Fibroblast of villous mesenchyme (primary cell): ENCODE data around the gene FGFR3. TPM values are rescaled to one million over a fixed set of nuclear protein-coding genes. Genes with fewer than 3 reads are reported as not detected.
A peak's percentile ranks its signal among the peaks of the same experiment; 100 is the strongest.

Experiments
- DNase-seq: peaks from one replicate; pipeline ENCODE4 v3.0.0-alpha.2; 2010; ENCODE audit warnings: low read depth
- H3K4me3 ChIP-seq: 2 replicates; pipeline ENCODE4 v1.5.1; 2011; ENCODE audit warnings: low read depth, mild to moderate bottlenecking, low read length
- total RNA-seq: library from RNA; depleted of rRNA; stranded (reverse); fragments of >200 nt; gene quantifications from 2 replicates; pipeline ENCODE4 v1.2.3, GENCODE V29; 2012
- TF ChIP-seq, protein P1 (sequence below): IDR thresholded peaks from 2 replicates; pipeline ENCODE4 v1.5.1; 2012; ENCODE audit warnings: low read depth, mild to moderate bottlenecking, low read length; ENCODE audit not compliant: insufficient read depth

Gene FGFR3
- total RNA-seq, 1 donor = 0.86 TPM

DNA sequence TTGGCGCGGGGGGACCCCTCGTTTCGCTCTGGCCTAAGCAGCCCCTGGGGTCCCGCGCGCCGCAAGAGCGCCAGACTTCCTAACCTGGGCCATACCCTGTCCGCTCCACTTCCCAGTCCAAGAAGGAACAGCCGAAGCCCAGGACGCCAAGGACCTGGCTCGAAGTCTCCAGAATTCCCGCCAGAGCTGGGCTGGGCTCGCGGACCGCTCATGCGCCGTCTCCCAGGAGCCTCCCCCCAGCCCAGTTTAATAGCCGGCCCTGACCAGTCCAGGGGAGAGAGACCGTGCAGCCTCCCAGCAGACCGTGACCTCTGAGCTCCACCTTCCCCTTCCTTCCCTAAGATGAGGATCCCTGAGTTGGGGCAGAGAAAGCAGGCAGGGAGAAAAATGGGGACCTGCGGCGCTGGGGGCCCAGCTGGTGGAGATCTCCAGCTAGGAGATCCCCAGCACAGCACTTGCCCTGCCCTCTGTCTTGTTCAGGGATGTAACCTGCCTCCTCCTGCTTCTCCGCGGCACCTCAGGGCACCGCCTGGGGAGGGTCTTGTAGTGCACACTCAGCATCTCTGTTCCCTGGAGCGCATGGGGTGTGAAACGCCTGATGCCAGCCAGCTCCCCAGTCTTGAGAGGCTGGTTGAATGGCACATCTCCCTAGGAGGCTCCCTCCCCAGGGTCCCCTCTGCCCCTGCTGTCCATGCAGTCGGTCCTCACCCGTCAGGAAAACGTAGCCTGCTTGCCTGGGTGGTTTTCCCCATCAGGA is 64.0 kb downstream of the FGFR3 start:
- no peak for DNase-seq
- TF ChIP-seq, protein P1, sequence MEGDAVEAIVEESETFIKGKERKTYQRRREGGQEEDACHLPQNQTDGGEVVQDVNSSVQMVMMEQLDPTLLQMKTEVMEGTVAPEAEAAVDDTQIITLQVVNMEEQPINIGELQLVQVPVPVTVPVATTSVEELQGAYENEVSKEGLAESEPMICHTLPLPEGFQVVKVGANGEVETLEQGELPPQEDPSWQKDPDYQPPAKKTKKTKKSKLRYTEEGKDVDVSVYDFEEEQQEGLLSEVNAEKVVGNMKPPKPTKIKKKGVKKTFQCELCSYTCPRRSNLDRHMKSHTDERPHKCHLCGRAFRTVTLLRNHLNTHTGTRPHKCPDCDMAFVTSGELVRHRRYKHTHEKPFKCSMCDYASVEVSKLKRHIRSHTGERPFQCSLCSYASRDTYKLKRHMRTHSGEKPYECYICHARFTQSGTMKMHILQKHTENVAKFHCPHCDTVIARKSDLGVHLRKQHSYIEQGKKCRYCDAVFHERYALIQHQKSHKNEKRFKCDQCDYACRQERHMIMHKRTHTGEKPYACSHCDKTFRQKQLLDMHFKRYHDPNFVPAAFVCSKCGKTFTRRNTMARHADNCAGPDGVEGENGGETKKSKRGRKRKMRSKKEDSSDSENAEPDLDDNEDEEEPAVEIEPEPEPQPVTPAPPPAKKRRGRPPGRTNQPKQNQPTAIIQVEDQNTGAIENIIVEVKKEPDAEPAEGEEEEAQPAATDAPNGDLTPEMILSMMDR = no peak
- peak overlapping the region; percentile 85 for H3K4me3 ChIP-seq

DNA sequence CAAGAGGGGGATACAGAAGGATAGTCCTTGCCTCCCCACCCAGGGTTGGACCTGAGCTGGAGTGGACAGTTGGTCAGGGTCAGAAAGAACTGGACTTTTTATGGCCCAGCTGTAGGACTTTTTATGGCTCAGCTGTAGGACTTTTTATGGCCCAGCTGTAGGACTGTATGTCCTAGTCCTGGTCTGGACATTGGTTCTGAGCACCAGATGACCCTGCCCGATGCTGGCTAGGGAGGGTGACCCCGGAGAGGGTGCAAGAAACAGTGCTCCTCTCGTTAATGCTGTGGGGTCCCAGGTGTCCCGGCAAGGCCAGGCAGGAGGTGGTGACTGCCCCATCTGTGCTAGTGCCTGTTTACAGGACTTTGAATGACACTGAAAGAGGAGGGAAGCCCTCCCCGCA is 64.8 kb downstream of the FGFR3 start:
- H3K4me3 ChIP-seq = no peak overlapping the region
- DNase-seq = no peak
- TF ChIP-seq, protein P1 = no peak

Other genes starting within 250 kb of the FGFR3 start
- gene FAM53A, start 109.0 kb upstream of the FGFR3 start, total RNA-seq = 0.86 and 2.3 TPM in 2 replicates
- gene SLBP, start 81.0 kb upstream of the FGFR3 start, total RNA-seq = 63.0 and 69.6 TPM in 2 replicates
- gene TMEM129, start 72.0 kb upstream of the FGFR3 start, total RNA-seq = 31.1 and 34.5 TPM in 2 replicates
- gene TACC3, start 71.8 kb upstream of the FGFR3 start, total RNA-seq = 9.0 and 16.0 TPM in 2 replicates
- 80.2 and 91.5 TPM in 2 replicates for gene LETM1, start 62.9 kb downstream of the FGFR3 start, total RNA-seq
- gene NSD2, start 78.1 kb downstream of the FGFR3 start, total RNA-seq = 61.5 and 67.8 TPM in 2 replicates
- gene NELFA, start 215.7 kb downstream of the FGFR3 start, total RNA-seq = 17.7 and 18.1 TPM in 2 replicates